Nephron progenitor cell (in vitro differentiated cells): ENCODE results near the gene ZFTA.
A peak's percentile ranks its signal among the peaks of the same experiment; 100 is the strongest.

Source experiments
- DNase-seq: peaks from one replicate; pipeline ENCODE4 v3.0.0; 2021
- H3K27ac Mint-ChIP-seq: 2 replicates; pipeline ENCODE4 v1.8.0; 2021; ENCODE audit warnings: mild to moderate bottlenecking, moderate library complexity, mixed read lengths
- H3K27me3 Mint-ChIP-seq: 2 replicates; pipeline ENCODE4 v1.8.0; 2021; ENCODE audit warnings: mild to moderate bottlenecking, low read depth, mixed read lengths; ENCODE audit not compliant: poor library complexity
- H3K36me3 Mint-ChIP-seq: 2 replicates; pipeline ENCODE4 v1.8.0; 2021; ENCODE audit warnings: low read depth, mixed read lengths
- H3K4me1 Mint-ChIP-seq: 2 replicates; pipeline ENCODE4 v1.8.0; 2021; ENCODE audit warnings: mixed read lengths
- H3K4me3 Mint-ChIP-seq: 2 replicates; pipeline ENCODE4 v1.8.0; 2021; ENCODE audit warnings: mild to moderate bottlenecking, moderate library complexity, mixed read lengths
- H3K9me3 Mint-ChIP-seq: 2 replicates; pipeline ENCODE4 v1.8.0; 2021; ENCODE audit warnings: mild to moderate bottlenecking, moderate library complexity, mixed read lengths
- CTCF ChIP-seq: fragments of 200-600 bp; sonication (generic); IDR thresholded peaks from 2 replicates; pipeline ENCODE4 v1.5.0; 2021; ENCODE audit warnings: antibody characterized with exemption

ZFTA gene

GRCh38 chr11:63766531-63767235, 1.9 kb downstream of the ZFTA start:
- H3K4me1 Mint-ChIP-seq = peaks cover 55% of the 10 kb centered on the region
- no peaks in the 10 kb centered on the region for H3K36me3 Mint-ChIP-seq
- peak overlapping the region; percentile 95 for H3K4me3 Mint-ChIP-seq
- H3K9me3 Mint-ChIP-seq = no peaks in the 10 kb centered on the region
- DNase-seq = peak; percentile 16
- peak overlapping the region; percentile 95 for H3K27ac Mint-ChIP-seq
- H3K27me3 Mint-ChIP-seq = peaks cover 20% of the 10 kb centered on the region
- TF ChIP-seq CTCF = no peak

GRCh38 chr11:63765688-63766241, 2.8 kb downstream of the ZFTA start:
- peak overlapping the region; percentile 95 for H3K4me3 Mint-ChIP-seq
- H3K27ac Mint-ChIP-seq = no peak overlapping the region
- H3K9me3 Mint-ChIP-seq = no peaks in the 10 kb centered on the region
- TF ChIP-seq CTCF = no peak
- no peaks in the 10 kb centered on the region for H3K36me3 Mint-ChIP-seq
- peak; percentile 17 for DNase-seq
- H3K4me1 Mint-ChIP-seq = peaks cover 55% of the 10 kb centered on the region
- H3K27me3 Mint-ChIP-seq = peaks cover 11% of the 10 kb centered on the region

GRCh38 chr11:63764679-63765647, 3.6 kb downstream of the ZFTA start:
- peaks cover 53% of the 10 kb centered on the region for H3K4me1 Mint-ChIP-seq
- H3K36me3 Mint-ChIP-seq = no peaks in the 10 kb centered on the region
- H3K27ac Mint-ChIP-seq = peak overlapping the region; percentile 94
- peaks cover 3% of the 10 kb centered on the region for H3K27me3 Mint-ChIP-seq
- H3K9me3 Mint-ChIP-seq = no peaks in the 10 kb centered on the region
- TF ChIP-seq CTCF = no peak
- peak; percentile 44 for DNase-seq
- peak overlapping the region; percentile 76 for H3K4me3 Mint-ChIP-seq

GRCh38 chr11:63764340-63764678, 4.3 kb downstream of the ZFTA start:
- Mint-ChIP-seq H3K4me3 (peak overlapping the region; percentile 45), H3K27ac (no peak overlapping the region), H3K4me1 (peaks cover 51% of the 10 kb centered on the region), H3K36me3 (peaks cover under 1% of the 10 kb centered on the region), H3K27me3 (no peaks in the 10 kb centered on the region), H3K9me3 (no peaks in the 10 kb centered on the region)
- DNase-seq = no peak
- TF ChIP-seq CTCF = no peak

GRCh38 chr11:63763496-63764339, 4.9 kb downstream of the ZFTA start:
- H3K27ac Mint-ChIP-seq = no peak overlapping the region

More at GRCh38 chr11:63763496-63764339, 4.9 kb downstream of the ZFTA start:
- no peaks in the 10 kb centered on the region for H3K27me3 Mint-ChIP-seq
- no peak for TF ChIP-seq CTCF
- H3K9me3 Mint-ChIP-seq = no peaks in the 10 kb centered on the region
- peak overlapping the region; percentile 69 for H3K4me3 Mint-ChIP-seq
- peaks cover 5% of the 10 kb centered on the region for H3K36me3 Mint-ChIP-seq
- DNase-seq = peak; percentile 65
- H3K4me1 Mint-ChIP-seq = peaks cover 51% of the 10 kb centered on the region
